Vagina (tissue), 2 donors: ENCODE measurements around the gene ZCRB1. TPM values are rescaled to one million over a fixed set of nuclear protein-coding genes. Genes with fewer than 3 reads are reported as not detected.

Experiments
- DNase-seq, 2 donors: peaks; one replicate each; pipeline ENCODE4 v3.0.0-alpha.2; 2017; ENCODE audit errors: extremely low spot score in 2 of 2
- H3K27ac ChIP-seq: fragments of 200-600 bp; sonication (generic); one replicate; pipeline ENCODE4 v1.5.1; 2019
- H3K27me3 ChIP-seq: fragments of 200-600 bp; sonication (generic); one replicate; pipeline ENCODE4 v1.5.1; 2019
- H3K36me3 ChIP-seq, 2 donors: fragments of 200-600 bp; sonication (generic); one replicate each; pipeline ENCODE4 v1.5.1; 2017 to 2019
- H3K4me1 ChIP-seq: fragments of 200-600 bp; sonication (generic); one replicate; pipeline ENCODE4 v1.5.1; 2019
- H3K4me3 ChIP-seq, 2 donors: fragments of 200-600 bp; sonication (generic); 1 replicate in 1 of 2; 2 replicates in 1 of 2; pipeline ENCODE4 v1.5.1; 2016 to 2019
- H3K9me3 ChIP-seq: fragments of 200-600 bp; sonication (generic); one replicate; pipeline ENCODE4 v1.5.1; 2019
- POLR2A ChIP-seq, 2 donors: fragments of 450-650 bp; IDR thresholded peaks; one replicate each; pipeline ENCODE4 v1.6.1; 2017; ENCODE audit warnings: antibody characterized with exemption in 2 of 2, mild to moderate bottlenecking in 2 of 2, moderate library complexity in 2 of 2
- POLR2AphosphoS5 ChIP-seq, 2 donors: sonication (generic); formaldehyde crosslinking; IDR thresholded peaks; one replicate each; pipeline ENCODE4 v1.9.0; 2017; ENCODE audit warnings: antibody characterized with exemption in 2 of 2, mild to moderate bottlenecking in 2 of 2, low read depth in 1 of 2; ENCODE audit not compliant: insufficient read depth in 1 of 2
- intact Hi-C: fragments of 100-400 bp; cut with DNase I; formaldehyde crosslinking; loops from one replicate; pipeline ENCODE4 v1.15.1; 2023
- total RNA-seq: library from RNA; depleted of rRNA; stranded (reverse); fragments of >200 nt; gene quantifications from one replicate; pipeline ENCODE4 v1.2.3, GENCODE V29; 2016
- TF ChIP-seq, protein P1 (sequence below), 3 experiments: fragments of 450-650 bp in 2 of 3; fragments of 200-600 bp in 1 of 3; sonication (generic) in 1 of 3; IDR thresholded peaks; one replicate each; pipeline ENCODE4 v1.5.1; 2017 to 2019; ENCODE audit warnings: antibody characterized with exemption in 3 of 3, mild to moderate bottlenecking in 2 of 3, moderate library complexity in 2 of 3

ZCRB1 gene
- total RNA-seq, 1 donor from 2014 or later: 36.3 TPM

DNA sequence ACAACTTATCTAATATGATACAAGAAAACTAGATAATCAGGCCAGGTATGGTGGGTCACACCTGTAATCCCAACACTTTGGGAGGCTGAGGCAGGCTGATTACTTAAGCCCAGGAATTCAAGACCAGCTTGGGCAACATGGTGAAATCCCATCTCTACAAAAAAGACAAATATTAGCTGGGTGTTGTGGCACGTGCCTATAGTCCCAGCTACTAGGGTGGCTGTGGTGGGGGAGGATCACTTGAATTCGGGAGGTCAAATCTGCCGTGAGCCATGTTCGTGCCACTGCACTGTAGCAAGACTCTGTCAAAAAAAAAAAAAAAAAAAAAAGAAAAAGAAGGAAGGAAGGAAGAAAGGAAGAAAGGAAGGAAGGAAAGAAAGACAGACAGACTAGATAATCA, 27.0 kb downstream of the ZCRB1 start:
- H3K4me3 ChIP-seq: no peak overlapping the region
- intact Hi-C loops: no loop called here

DNA sequence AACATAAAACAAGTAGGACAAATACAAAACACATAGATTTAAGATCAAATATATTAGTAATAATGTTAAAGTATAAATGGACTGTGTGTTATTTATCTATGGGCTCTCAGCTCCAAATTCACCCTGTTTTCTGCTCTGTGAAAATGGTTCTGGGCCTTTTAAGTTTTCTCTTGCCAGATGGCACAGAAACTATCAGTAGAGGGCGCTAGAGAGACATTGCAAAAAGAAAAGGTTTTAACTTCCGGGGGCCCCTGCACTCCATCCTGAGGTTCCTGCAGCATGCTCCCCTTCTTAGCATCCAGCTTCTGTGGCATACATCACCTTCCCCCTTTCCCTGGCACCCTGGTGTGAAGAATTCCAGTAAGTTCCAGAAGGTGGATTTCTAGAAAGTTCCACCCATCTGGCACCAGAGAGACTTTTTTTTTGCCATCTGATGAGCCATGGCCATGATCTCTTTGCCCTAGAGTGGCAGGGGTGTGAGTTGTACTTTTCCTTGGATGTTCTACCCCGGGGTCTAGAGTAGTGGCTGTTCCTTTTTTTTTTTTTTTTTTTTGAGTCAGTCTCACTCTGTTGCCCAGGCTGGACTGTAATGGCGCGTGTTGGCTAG, 29.3 kb downstream of the ZCRB1 start:
- DNase-seq: no peak
- intact Hi-C loops: no loop called here

More for the DNA sequence above, 27.0 kb downstream of the ZCRB1 start:
- H3K36me3 ChIP-seq: no peaks in the 10 kb centered on the region
- H3K27ac ChIP-seq: no peak overlapping the region
- TF ChIP-seq POLR2AphosphoS5 (IDR thresholded peaks at IDR 0.05; ENCODE audit: insufficient read depth in 1 of 2, low read depth in 1 of 2) (no peak), POLR2A (IDR thresholded peaks at IDR 0.05) (no peak)
- TF ChIP-seq, protein P1, sequence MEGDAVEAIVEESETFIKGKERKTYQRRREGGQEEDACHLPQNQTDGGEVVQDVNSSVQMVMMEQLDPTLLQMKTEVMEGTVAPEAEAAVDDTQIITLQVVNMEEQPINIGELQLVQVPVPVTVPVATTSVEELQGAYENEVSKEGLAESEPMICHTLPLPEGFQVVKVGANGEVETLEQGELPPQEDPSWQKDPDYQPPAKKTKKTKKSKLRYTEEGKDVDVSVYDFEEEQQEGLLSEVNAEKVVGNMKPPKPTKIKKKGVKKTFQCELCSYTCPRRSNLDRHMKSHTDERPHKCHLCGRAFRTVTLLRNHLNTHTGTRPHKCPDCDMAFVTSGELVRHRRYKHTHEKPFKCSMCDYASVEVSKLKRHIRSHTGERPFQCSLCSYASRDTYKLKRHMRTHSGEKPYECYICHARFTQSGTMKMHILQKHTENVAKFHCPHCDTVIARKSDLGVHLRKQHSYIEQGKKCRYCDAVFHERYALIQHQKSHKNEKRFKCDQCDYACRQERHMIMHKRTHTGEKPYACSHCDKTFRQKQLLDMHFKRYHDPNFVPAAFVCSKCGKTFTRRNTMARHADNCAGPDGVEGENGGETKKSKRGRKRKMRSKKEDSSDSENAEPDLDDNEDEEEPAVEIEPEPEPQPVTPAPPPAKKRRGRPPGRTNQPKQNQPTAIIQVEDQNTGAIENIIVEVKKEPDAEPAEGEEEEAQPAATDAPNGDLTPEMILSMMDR (IDR thresholded peaks at IDR 0.05): no peak
- no peaks in the 10 kb centered on the region for H3K9me3 ChIP-seq
- H3K27me3 ChIP-seq: no peaks in the 10 kb centered on the region
- no peak for DNase-seq
- H3K4me1 ChIP-seq: no peaks in the 10 kb centered on the region

DNA sequence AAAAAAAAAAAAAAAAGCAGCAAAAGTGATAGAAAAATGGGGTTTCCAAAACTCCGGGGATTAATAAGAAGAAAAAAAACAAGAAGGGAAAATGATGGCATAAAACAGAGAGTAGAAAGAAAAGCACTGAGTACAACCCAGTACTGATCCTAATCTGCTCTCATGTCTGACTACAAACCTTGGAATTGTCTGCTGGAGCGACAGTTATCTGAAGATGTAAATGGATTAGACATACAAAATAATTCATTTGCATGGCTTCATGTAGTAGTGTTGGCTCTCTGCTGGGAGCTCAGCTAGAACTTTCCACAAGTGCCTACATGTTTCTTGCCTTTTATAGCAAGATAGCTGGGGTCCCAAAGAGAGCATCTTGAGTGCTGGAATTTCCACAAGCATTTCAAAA, 34.2 kb downstream of the ZCRB1 start:
- no peaks in the 10 kb centered on the region for H3K9me3 ChIP-seq
- DNase-seq: no peak
- no peak for TF ChIP-seq POLR2AphosphoS5 (IDR thresholded peaks at IDR 0.05; ENCODE audit: insufficient read depth in 1 of 2, low read depth in 1 of 2)
- no peak for TF ChIP-seq POLR2A (IDR thresholded peaks at IDR 0.05)
- TF ChIP-seq, protein P1 (IDR thresholded peaks at IDR 0.05): no peak
- H3K27ac ChIP-seq: no peak overlapping the region
- H3K36me3 ChIP-seq: no peaks in the 10 kb centered on the region
- no peak overlapping the region for H3K4me3 ChIP-seq
- H3K27me3 ChIP-seq: no peaks in the 10 kb centered on the region
- H3K4me1 ChIP-seq: no peaks in the 10 kb centered on the region
- intact Hi-C loops: no loop called here

More for the DNA sequence above, 29.3 kb downstream of the ZCRB1 start:
- H3K4me1 ChIP-seq: no peaks in the 10 kb centered on the region
- TF ChIP-seq POLR2A (IDR thresholded peaks at IDR 0.05) (no peak), POLR2AphosphoS5 (IDR thresholded peaks at IDR 0.05; ENCODE audit: insufficient read depth in 1 of 2, low read depth in 1 of 2) (no peak)
- TF ChIP-seq, protein P1 (IDR thresholded peaks at IDR 0.05): no peak
- H3K9me3 ChIP-seq: no peaks in the 10 kb centered on the region
- H3K4me3 ChIP-seq: no peak overlapping the region
- no peak overlapping the region for H3K27ac ChIP-seq
- no peaks in the 10 kb centered on the region for H3K36me3 ChIP-seq
- no peaks in the 10 kb centered on the region for H3K27me3 ChIP-seq

DNA sequence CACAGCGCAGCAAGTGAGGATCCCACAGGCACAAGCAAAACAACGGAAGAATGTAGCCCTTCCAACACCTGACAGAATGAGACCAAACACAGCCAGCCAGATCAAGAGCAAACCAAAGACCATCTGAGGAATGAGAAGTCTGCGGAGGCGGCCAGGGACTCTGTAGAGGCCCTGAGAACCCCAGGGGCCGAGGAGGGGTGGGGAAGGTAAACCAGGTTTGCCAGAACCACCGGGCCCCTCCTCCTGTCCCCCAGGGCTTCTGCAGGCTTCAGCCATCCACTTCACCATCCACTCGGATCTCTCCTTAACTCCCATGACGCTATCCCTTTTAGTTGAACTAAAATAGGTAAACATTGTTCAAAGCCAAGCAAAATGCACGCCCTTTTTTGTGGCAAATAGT, 37.4 kb downstream of the ZCRB1 start:
- Histone ChIP-seq H3K4me1 (no peaks in the 10 kb centered on the region), H3K36me3 (no peaks in the 10 kb centered on the region), H3K4me3 (no peak overlapping the region), H3K9me3 (no peaks in the 10 kb centered on the region), H3K27me3 (no peaks in the 10 kb centered on the region), H3K27ac (no peak overlapping the region)
- TF ChIP-seq POLR2AphosphoS5 (IDR thresholded peaks at IDR 0.05; ENCODE audit: insufficient read depth in 1 of 2, low read depth in 1 of 2) (no peak), POLR2A (IDR thresholded peaks at IDR 0.05) (no peak)
- TF ChIP-seq, protein P1 (IDR thresholded peaks at IDR 0.05): no peak
- intact Hi-C loops: no loop called here
- DNase-seq: no peak

DNA sequence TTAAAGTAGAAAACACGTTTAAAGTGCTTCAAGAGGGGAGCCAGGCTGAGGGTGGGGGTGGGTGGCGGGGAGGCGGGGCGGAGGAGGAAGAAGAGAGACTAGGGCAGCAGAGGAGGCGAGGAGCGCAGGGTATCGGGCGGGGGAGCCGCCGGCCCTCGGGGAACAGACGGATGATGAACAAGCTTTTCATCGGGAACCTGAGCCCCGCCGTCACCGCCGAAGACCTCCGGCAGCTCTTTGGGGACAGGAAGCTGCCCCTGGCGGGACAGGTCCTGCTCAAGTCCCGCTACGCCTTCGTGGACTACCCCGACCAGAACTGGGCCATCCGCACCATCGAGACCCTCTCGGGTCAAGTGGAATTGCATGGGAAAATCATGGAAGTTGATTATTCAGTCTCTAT, 39.2 kb downstream of the ZCRB1 start:
- Histone ChIP-seq H3K27me3 (no peaks in the 10 kb centered on the region), H3K27ac (no peak overlapping the region), H3K9me3 (no peaks in the 10 kb centered on the region), H3K4me3 (no peak overlapping the region), H3K36me3 (no peaks in the 10 kb centered on the region), H3K4me1 (peaks cover 3% of the 10 kb centered on the region)
- DNase-seq: no peak
- intact Hi-C loops: no loop called here
- no peak for TF ChIP-seq POLR2A (IDR thresholded peaks at IDR 0.05)
- TF ChIP-seq, protein P1 (IDR thresholded peaks at IDR 0.05): no peak
- no peak for TF ChIP-seq POLR2AphosphoS5 (IDR thresholded peaks at IDR 0.05; ENCODE audit: insufficient read depth in 1 of 2, low read depth in 1 of 2)
